ENCODE data around the gene CMYA5.

DNA sequence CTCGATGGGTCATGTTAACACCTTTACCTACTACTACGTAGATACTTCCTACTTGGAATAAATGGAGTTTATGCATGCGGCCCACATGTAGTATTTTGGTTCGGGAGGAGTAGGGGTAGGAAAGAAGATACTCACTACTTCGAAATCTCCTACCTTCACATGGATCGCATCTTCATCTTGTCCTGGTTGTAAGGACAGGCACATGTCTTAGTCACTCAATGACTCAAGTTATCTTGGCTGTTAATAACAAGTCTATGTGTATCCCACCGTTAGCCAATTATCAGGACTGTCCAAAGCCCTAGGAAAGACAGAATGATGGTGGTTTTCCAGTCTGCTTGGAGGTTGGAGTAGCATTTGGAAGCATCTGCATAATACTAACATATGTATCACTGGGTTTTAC is 24.1 kb downstream of the CMYA5 start:
- TF ChIP-seq POLR2AphosphoS5 (IDR thresholded peaks at IDR 0.05; ENCODE audit: insufficient read depth, low read depth, low read length) (no peak), MYC (IDR thresholded peaks at IDR 0.05; ENCODE audit: low read depth, low read length) (no peak), EZH2 (IDR thresholded peaks at IDR 0.05; ENCODE audit: borderline replicate concordance, low read depth, low read length, severe bottlenecking) (no peak), POLR2A (IDR thresholded peaks at IDR 0.05; ENCODE audit: low read depth, low read length) (no peak)
- TF ChIP-seq, protein P1, sequence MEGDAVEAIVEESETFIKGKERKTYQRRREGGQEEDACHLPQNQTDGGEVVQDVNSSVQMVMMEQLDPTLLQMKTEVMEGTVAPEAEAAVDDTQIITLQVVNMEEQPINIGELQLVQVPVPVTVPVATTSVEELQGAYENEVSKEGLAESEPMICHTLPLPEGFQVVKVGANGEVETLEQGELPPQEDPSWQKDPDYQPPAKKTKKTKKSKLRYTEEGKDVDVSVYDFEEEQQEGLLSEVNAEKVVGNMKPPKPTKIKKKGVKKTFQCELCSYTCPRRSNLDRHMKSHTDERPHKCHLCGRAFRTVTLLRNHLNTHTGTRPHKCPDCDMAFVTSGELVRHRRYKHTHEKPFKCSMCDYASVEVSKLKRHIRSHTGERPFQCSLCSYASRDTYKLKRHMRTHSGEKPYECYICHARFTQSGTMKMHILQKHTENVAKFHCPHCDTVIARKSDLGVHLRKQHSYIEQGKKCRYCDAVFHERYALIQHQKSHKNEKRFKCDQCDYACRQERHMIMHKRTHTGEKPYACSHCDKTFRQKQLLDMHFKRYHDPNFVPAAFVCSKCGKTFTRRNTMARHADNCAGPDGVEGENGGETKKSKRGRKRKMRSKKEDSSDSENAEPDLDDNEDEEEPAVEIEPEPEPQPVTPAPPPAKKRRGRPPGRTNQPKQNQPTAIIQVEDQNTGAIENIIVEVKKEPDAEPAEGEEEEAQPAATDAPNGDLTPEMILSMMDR (IDR thresholded peaks at IDR 0.05; ENCODE audit: extremely low read depth in 1 of 2, insufficient read depth in 1 of 2, low read depth in 1 of 2, low read length in 2 of 2): no peak

Measured in endothelial cell of umbilical vein (primary cell).